Activated naive CD4-positive, alpha-beta T cell treated with anti-CD3 and anti-CD28 coated beads for 36 hours (primary cell): ENCODE measurements around the gene MCU. TPM values are rescaled to one million over a fixed set of nuclear protein-coding genes. Genes with fewer than 3 reads are reported as not detected.

Experiments used
- CTCF ChIA-PET: fragments of 350-600 bp; sonication (Branson Sonifier 250); formaldehyde crosslinking; loops from one replicate; lab custom pipeline; 2021; ENCODE audit warnings: antibody characterized with exemption; lab: Charles Lee
- DNase-seq: peaks from one replicate; pipeline ENCODE4 v3.0.0-alpha.2; 2020
- H3K27ac Mint-ChIP-seq: one replicate; pipeline ENCODE4 v1.8.0; 2021; ENCODE audit warnings: mild to moderate bottlenecking, mixed read lengths
- H3K27me3 Mint-ChIP-seq: one replicate; pipeline ENCODE4 v1.8.0; 2021; ENCODE audit warnings: low read depth, mixed read lengths
- H3K36me3 Mint-ChIP-seq: one replicate; pipeline ENCODE4 v1.8.0; 2021; ENCODE audit warnings: low read depth, mixed read lengths
- H3K4me1 Mint-ChIP-seq: one replicate; pipeline ENCODE4 v1.8.0; 2021; ENCODE audit warnings: low read depth, mixed read lengths
- H3K4me3 Mint-ChIP-seq: one replicate; pipeline ENCODE4 v1.8.0; 2021; ENCODE audit warnings: mild to moderate bottlenecking, moderate library complexity, mixed read lengths
- H3K9me3 Mint-ChIP-seq: one replicate; pipeline ENCODE4 v1.8.0; 2021; ENCODE audit warnings: mixed read lengths
- intact Hi-C: fragments of 100-400 bp; cut with micrococcal nuclease; formaldehyde crosslinking; loops from one replicate; pipeline ENCODE4 v1.15.1; 2023
- total RNA-seq, 2 experiments: library from RNA; stranded (reverse); gene quantifications; one replicate each; pipeline ENCODE4 v1.2.3, GENCODE V29; 2021

MCU gene
- total RNA-seq, 2 experiments from 2014 or later = 23.6 to 25.6 TPM

DNA sequence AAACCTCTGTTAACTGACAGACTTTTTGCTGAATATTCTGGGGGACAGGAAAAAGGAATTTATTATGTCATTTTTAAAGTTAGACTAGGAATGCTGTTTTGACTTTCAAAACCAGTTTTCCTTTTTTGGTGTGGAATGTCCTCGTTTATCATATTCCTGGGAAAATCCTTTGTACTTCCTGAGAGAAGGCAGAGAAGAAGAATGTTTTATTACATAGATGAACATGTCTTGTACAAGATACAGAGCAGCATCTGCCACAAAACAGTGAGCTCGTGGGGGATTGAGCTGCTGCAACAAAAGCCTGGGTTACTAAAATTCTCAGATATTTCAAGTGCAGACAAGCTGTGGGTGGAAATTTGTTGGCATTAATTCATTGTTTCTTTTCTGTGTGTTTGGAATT lies 20.2 kb downstream of the MCU start:
- DNase-seq = no peak
- CTCF ChIA-PET = no interaction called here
- Mint-ChIP-seq H3K27ac (no peak overlapping the region), H3K4me1 (no peaks in the 10 kb centered on the region), H3K36me3 (peaks cover 3% of the 10 kb centered on the region), H3K4me3 (no peak overlapping the region), H3K27me3 (no peaks in the 10 kb centered on the region), H3K9me3 (no peaks in the 10 kb centered on the region)
- intact Hi-C loops = no loop called here

DNA sequence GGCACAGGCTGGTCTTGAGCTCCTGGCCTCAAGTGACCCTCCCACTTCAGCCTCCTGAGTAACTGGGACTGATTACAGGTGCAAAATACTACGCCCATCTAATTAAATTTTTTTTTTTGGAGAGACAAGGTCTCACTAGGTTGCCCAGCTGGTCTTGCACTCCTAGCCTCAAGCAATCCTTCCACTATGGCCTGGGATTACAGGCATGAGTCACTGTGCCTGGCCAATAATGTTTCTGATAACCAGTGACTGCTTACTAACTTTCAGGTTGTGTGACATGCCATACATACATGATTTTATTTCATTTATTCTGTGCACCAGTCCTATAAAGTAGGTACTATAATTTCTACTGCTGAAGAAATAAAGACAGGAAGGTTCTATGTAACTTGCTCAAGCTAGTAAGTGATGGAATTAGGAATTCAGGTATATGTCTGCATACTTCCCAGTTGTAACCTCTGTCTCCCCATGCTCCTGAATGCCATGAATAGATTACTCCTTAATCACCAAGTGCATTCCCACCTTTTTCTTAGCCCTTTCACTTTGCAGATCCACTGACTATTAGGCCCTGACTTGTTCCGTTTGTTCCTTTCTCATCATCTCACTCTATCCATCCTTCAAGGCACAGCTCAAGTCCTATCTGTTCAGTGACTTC lies 28.1 kb downstream of the MCU start:
- Mint-ChIP-seq H3K36me3 (peaks cover 3% of the 10 kb centered on the region), H3K27ac (no peak overlapping the region), H3K27me3 (no peaks in the 10 kb centered on the region), H3K4me3 (no peak overlapping the region), H3K9me3 (no peaks in the 10 kb centered on the region), H3K4me1 (peaks cover 2% of the 10 kb centered on the region)
- no peak for DNase-seq
- intact Hi-C loops = no loop called here
- CTCF ChIA-PET = no interaction called here

DNA sequence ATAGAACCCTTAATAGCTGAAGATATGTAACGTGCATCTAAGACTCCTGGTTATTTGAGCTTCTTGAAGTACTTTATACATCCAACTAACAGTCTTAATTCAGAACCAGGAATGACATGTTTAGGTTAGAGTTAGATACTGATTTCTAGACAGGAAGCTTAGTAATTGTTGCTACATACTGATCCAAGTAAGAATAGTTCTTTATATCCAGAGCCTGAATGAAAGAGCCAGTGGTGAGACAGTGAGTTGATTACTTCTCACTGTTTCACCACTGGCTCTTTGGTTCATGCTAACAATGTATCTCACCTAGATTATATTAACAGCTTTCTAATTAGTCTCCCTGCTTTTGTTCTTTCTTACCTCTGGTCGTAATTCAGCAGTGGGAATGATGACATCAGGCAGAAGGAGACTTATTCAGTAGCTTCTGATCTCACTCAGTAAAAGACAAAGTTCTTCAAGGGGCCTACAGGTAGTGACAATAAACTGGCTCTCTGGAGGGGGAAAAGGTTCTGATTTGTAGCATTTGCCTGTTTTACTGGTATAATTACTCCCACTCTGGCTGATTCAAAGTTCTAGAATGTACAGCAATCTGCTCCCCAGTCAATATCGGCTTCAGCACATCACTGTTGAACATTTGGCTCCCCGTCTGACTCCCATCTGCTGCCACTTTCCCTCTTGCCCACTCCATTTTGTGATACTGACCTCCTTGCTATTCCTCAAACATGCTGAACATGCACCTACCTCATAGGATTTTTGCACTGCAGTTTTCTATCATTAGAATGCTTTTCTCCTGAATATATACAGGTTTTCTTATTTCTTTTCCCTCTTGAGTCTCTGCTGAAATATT lies 29.1 kb downstream of the MCU start:
- Mint-ChIP-seq H3K27me3 (no peaks in the 10 kb centered on the region), H3K4me1 (peaks cover 2% of the 10 kb centered on the region), H3K27ac (no peak overlapping the region), H3K9me3 (no peaks in the 10 kb centered on the region), H3K4me3 (no peak overlapping the region), H3K36me3 (peaks cover 2% of the 10 kb centered on the region)
- intact Hi-C loops = no loop called here
- no peak for DNase-seq
- CTCF ChIA-PET = no interaction called here

DNA sequence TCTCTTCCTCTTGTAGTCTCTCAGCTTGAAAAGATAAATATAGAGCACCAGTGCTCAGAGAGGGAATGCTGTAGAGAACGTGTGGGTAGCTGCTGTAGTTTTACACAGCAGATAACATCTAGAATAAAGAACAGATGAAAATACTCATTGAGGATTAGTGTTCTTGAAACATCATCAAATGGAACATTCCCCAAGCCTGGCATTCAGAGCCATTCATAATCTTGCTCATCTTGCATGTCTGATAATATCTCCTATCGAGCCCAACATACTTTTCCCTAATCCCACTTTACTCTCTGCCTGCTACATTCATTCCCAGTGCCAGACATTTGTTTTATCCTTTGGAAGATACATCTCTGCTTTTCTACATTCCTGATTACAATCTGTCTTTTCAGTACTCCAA lies 35.2 kb downstream of the MCU start:
- no peak overlapping the region for H3K4me3 Mint-ChIP-seq
- H3K9me3 Mint-ChIP-seq = no peaks in the 10 kb centered on the region
- no peaks in the 10 kb centered on the region for H3K27me3 Mint-ChIP-seq
- peaks cover 21% of the 10 kb centered on the region for H3K4me1 Mint-ChIP-seq
- no peaks in the 10 kb centered on the region for H3K36me3 Mint-ChIP-seq
- no peak overlapping the region for H3K27ac Mint-ChIP-seq
- CTCF ChIA-PET = interaction anchor here (0.6 to 0.7 kb wide), 3 partner anchors 30 to 75 kb away, joined by 3 to 5 read pairs (median 3); no protein-coding TSS in a partner anchor
- no peak for DNase-seq
- intact Hi-C loops = no loop called here

DNA sequence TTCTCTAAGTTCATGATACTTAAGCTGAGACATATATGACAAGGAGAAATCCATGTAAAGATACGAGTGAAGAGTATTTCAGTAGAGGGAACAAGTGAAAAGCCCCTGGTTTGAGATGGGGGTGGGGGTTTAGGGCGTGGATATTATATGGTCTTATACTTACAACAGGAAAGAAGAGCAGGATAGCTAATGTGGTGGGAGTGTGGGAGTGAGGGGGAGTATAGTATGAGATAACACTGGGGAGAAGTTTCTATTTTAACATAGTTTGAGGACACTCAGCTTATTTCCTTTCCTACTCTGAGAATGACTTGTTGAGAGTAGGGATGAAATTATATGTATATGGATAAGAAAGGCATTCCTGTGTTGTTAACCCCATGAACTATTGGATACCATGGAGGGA lies 36.5 kb downstream of the MCU start:
- no peaks in the 10 kb centered on the region for H3K27me3 Mint-ChIP-seq
- H3K4me1 Mint-ChIP-seq = peaks cover 19% of the 10 kb centered on the region
- CTCF ChIA-PET = no interaction called here
- H3K4me3 Mint-ChIP-seq = no peak overlapping the region
- intact Hi-C loops = no loop called here
- no peak overlapping the region for H3K27ac Mint-ChIP-seq
- DNase-seq = no peak
- H3K36me3 Mint-ChIP-seq = no peaks in the 10 kb centered on the region
- no peaks in the 10 kb centered on the region for H3K9me3 Mint-ChIP-seq

DNA sequence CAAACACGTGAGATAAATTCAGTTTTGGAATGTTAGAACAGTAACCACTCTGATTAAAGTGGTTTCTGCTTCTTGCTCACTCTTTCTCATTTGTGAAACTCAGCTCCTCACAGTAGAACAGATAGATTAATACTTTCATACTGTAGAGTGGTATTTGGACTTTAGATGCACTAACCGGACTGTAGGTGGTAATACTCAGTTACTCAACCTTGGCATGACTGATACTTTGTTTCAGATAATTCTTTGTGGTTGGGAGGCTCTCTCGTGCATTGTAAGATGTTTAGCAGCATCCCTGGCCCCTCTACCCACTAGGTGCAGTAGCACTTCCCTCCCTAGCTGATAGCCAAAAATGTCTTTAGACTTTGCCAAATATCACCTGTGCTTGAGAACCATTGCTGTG lies 37.6 kb downstream of the MCU start:
- no peaks in the 10 kb centered on the region for H3K36me3 Mint-ChIP-seq
- CTCF ChIA-PET = interaction anchor here (0.6 kb wide), 1 partner anchor 153 kb away, joined by 3 read pairs; no protein-coding TSS in a partner anchor
- no peak for DNase-seq
- peaks cover 19% of the 10 kb centered on the region for H3K4me1 Mint-ChIP-seq
- H3K9me3 Mint-ChIP-seq = no peaks in the 10 kb centered on the region
- intact Hi-C loops = no loop called here
- H3K27me3 Mint-ChIP-seq = no peaks in the 10 kb centered on the region
- H3K27ac Mint-ChIP-seq = no peak overlapping the region
- no peak overlapping the region for H3K4me3 Mint-ChIP-seq

DNA sequence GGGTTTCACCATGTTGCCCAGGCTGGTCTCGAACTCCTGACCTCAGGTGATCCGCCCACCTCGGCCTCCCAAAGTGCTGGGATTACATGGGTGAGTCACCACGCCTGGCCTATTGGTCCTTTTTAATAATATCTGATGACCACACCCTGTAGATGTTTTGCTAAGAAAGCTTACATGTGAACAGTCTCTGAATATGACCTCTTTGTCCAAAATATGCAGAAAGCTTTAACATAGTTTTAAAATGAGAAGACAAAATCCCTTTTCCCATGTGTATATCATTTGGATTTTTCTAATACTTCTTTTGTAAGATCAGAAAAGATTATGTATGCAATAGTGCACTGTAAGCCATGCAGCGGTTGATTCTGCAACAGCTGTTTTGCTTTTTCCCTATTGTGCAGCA lies 38.5 kb downstream of the MCU start:
- Mint-ChIP-seq H3K9me3 (no peaks in the 10 kb centered on the region), H3K27ac (no peak overlapping the region), H3K36me3 (no peaks in the 10 kb centered on the region), H3K27me3 (no peaks in the 10 kb centered on the region), H3K4me1 (peaks cover 19% of the 10 kb centered on the region), H3K4me3 (no peak overlapping the region)
- intact Hi-C loops = no loop called here
- CTCF ChIA-PET = no interaction called here
- DNase-seq = no peak

DNA sequence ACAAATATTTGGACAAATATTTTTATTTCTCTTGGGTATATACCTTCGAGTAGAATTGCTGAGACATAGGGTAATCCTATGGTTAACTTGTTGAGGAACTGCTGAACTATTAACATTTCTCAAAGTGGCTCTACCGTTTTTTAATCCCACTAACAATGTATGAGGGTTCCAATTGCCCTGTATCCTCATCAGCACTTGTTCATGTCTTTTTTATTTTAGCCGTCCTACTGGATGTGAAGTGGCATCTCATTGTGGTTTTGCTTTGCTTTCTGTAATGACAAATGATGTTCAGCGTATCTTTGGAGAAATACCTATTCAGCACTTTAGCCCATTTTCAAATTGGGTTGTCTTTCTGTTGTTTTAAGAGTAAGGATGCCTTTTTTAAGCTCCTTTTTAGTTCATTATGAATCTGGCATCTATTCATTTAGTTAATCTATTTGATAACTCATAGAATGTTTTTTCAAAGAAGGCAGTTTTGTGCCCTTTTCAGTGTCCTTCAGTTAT lies 40.0 kb downstream of the MCU start:
- CTCF ChIA-PET = no interaction called here
- Mint-ChIP-seq H3K4me1 (peaks cover 22% of the 10 kb centered on the region), H3K4me3 (no peak overlapping the region), H3K27ac (no peak overlapping the region), H3K9me3 (no peaks in the 10 kb centered on the region), H3K27me3 (no peaks in the 10 kb centered on the region), H3K36me3 (no peaks in the 10 kb centered on the region)
- no peak for DNase-seq
- intact Hi-C loops = no loop called here

DNA sequence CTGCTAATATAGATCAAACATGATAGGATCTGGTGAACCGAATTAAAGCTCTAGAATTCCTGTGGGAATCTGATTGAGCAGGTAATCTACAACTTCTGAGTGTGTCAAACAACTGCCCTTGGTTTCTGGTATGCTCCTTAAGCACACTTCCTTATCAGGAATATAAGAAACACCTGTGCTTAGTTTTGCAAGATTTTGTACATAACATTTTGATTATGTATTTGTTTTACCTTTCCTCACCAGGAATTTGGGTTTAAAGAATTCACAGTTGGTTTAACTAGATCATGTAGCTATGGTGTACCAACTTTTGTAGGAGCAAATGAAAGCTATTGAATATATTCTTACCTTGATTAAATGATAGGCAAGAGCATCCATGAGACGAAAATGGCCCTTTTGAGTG lies 40.6 kb downstream of the MCU start:
- no peaks in the 10 kb centered on the region for H3K9me3 Mint-ChIP-seq

DNA sequence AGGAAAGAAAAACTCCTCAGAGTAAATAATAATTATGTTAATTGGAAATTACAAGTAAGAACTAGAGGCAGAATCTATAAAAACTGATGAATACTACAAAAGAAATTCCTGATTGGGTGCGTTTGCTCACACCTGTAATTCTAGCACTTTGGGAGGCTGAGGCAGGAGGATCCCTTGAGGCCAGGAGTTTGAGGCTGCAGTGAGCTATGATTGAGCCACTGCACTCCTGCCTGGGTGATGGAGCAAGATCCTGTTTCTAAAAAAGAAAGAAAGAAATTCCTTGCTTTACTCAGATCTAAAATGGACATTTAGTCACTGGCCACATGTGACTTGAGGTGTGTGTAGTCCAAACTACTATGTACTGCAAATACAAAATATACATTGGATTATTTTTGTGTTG lies 42.0 kb downstream of the MCU start:
- Mint-ChIP-seq H3K4me3 (no peak overlapping the region), H3K9me3 (no peaks in the 10 kb centered on the region), H3K27ac (no peak overlapping the region), H3K27me3 (no peaks in the 10 kb centered on the region), H3K36me3 (no peaks in the 10 kb centered on the region), H3K4me1 (peaks cover 12% of the 10 kb centered on the region)
- CTCF ChIA-PET = no interaction called here
- intact Hi-C loops = no loop called here
- DNase-seq = no peak

More for the DNA sequence above, 40.6 kb downstream of the MCU start:
- peaks cover 22% of the 10 kb centered on the region for H3K4me1 Mint-ChIP-seq
- CTCF ChIA-PET = no interaction called here
- H3K27ac Mint-ChIP-seq = no peak overlapping the region
- H3K36me3 Mint-ChIP-seq = no peaks in the 10 kb centered on the region
- intact Hi-C loops = no loop called here
- H3K4me3 Mint-ChIP-seq = no peak overlapping the region
- DNase-seq = no peak
- no peaks in the 10 kb centered on the region for H3K27me3 Mint-ChIP-seq

DNA sequence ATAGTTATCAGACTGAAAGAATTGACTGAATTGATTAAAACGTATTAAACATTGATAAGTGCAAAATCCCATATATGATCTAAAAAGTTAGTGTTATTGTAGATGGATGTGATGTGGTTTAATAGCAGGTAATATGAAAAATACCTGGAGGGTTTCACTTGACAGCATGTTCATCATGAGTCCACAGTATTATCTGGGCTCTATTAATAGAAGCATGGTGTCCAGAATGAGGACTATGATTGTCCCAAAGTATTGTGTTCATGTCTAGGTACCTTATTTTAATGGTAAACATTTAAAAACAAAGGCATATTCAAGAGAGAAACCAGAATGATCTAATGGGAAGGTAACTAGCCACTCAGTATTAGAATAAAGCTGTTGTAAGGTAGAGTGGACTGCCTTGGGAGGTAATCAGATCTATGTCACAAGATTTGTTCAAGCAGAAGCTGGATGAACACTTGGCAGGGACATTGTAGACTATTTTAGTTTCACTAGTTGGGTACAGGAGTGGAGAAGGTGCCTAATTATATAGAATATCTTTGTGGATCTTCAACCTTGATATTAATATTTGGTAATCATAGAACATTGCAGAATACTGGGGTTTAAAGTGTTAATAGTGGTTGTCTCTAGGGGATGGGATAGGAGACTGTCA lies 43.5 kb downstream of the MCU start:
- no peak overlapping the region for H3K27ac Mint-ChIP-seq
- no peak overlapping the region for H3K4me3 Mint-ChIP-seq
- CTCF ChIA-PET = interaction anchor here (0.7 kb wide), 1 partner anchor 371 kb away, joined by 4 read pairs; no protein-coding TSS in a partner anchor
- H3K9me3 Mint-ChIP-seq = no peaks in the 10 kb centered on the region
- no peak for DNase-seq
- peaks cover 3% of the 10 kb centered on the region for H3K4me1 Mint-ChIP-seq
- no peaks in the 10 kb centered on the region for H3K36me3 Mint-ChIP-seq
- intact Hi-C loops = no loop called here
- H3K27me3 Mint-ChIP-seq = no peaks in the 10 kb centered on the region

DNA sequence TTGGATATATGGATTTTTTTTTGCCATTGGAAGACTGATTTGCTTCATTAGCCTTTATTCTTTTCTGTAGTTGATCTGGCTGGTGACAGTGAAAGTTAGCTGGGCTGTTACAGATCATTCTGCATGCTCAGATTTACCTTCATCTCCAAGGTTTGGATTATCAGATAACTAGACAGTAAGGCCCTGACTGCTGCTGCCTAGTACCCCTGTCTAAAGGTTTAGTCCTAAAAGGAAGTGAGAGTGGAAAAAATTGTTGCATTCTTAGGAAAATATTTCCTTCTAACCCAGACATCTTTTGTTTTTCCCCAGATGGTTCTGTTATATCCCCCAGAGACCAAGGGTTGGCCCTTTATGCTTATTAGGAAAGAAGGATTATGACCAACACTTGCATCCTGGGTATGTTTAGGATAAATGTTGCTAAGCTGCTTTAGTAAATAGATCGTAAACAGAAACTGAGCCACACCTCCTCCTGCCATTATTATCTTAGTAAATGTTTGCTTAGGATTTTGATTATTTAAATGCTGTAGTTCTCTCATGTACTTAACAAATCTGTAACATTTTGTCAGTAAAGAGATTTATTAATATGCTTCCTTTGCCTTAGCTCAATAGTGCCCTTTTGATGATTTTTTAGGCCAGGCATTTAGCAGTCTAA lies 44.4 kb downstream of the MCU start:
- Mint-ChIP-seq H3K27me3 (no peaks in the 10 kb centered on the region), H3K36me3 (no peaks in the 10 kb centered on the region), H3K4me1 (peaks cover 5% of the 10 kb centered on the region), H3K27ac (no peak overlapping the region), H3K9me3 (no peaks in the 10 kb centered on the region), H3K4me3 (no peak overlapping the region)
- DNase-seq = no peak
- CTCF ChIA-PET = no interaction called here
- intact Hi-C loops = no loop called here
